Choroid plexus epithelial cell (primary cell): ENCODE data around the gene VLDLR.

Experiments used
- DNase-seq: peaks from one replicate; pipeline ENCODE4 v3.0.0-alpha.2; 2010; ENCODE audit warnings: low read depth
- H3K4me3 ChIP-seq: 2 replicates; pipeline ENCODE4 v1.5.1; 2011; ENCODE audit warnings: low read depth, mild to moderate bottlenecking, control low read depth, low read length, moderate library complexity
- TF ChIP-seq, protein P1 (sequence below): conservative IDR thresholded peaks from 2 replicates; pipeline ENCODE4 v1.5.1; 2011; ENCODE audit warnings: low read depth, mild to moderate bottlenecking, control low read depth, inconsistent platforms, low read length, moderate library complexity

The VLDLR gene

GRCh38 chr9:2674141-2674824 lies 52.7 kb downstream of the VLDLR start:
- H3K4me3 ChIP-seq, result no peak overlapping the region
- no peak for DNase-seq
- TF ChIP-seq, protein P1, sequence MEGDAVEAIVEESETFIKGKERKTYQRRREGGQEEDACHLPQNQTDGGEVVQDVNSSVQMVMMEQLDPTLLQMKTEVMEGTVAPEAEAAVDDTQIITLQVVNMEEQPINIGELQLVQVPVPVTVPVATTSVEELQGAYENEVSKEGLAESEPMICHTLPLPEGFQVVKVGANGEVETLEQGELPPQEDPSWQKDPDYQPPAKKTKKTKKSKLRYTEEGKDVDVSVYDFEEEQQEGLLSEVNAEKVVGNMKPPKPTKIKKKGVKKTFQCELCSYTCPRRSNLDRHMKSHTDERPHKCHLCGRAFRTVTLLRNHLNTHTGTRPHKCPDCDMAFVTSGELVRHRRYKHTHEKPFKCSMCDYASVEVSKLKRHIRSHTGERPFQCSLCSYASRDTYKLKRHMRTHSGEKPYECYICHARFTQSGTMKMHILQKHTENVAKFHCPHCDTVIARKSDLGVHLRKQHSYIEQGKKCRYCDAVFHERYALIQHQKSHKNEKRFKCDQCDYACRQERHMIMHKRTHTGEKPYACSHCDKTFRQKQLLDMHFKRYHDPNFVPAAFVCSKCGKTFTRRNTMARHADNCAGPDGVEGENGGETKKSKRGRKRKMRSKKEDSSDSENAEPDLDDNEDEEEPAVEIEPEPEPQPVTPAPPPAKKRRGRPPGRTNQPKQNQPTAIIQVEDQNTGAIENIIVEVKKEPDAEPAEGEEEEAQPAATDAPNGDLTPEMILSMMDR, result no peak

GRCh38 chr9:2675834-2676233 lies 54.2 kb downstream of the VLDLR start:
- DNase-seq, result no peak
- TF ChIP-seq, protein P1, result no peak

GRCh38 chr9:2676466-2676865 lies 54.9 kb downstream of the VLDLR start:
- TF ChIP-seq, protein P1, result no peak
- no peak for DNase-seq
- H3K4me3 ChIP-seq, result no peak overlapping the region

More at GRCh38 chr9:2675834-2676233, 54.2 kb downstream of the VLDLR start:
- no peak overlapping the region for H3K4me3 ChIP-seq

GRCh38 chr9:2677915-2678889 lies 56.6 kb downstream of the VLDLR start:
- DNase-seq, result no peak
- TF ChIP-seq, protein P1, result no peak
- no peak overlapping the region for H3K4me3 ChIP-seq

DNA sequence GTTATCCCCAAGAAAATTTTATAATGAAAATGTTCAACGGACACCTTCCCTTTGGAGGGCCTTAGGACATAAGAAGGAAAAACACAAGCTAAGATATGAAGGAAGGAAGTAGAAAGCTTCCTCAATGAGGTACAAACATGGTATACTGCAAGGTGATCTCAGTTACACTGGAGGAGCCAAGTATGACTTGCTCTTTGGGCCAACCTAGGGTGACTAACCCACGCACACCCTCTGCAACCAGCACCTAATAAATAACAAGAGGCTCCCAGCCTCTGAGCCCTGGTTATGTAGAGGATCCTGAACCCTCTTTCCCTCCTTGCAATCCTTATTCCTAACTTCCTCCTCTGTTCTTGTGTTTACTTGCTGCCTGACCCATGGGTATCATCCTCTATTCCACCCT lies 57.4 kb downstream of the VLDLR start:
- DNase-seq, result no peak
- TF ChIP-seq, protein P1, result no peak
- no peak overlapping the region for H3K4me3 ChIP-seq

DNA sequence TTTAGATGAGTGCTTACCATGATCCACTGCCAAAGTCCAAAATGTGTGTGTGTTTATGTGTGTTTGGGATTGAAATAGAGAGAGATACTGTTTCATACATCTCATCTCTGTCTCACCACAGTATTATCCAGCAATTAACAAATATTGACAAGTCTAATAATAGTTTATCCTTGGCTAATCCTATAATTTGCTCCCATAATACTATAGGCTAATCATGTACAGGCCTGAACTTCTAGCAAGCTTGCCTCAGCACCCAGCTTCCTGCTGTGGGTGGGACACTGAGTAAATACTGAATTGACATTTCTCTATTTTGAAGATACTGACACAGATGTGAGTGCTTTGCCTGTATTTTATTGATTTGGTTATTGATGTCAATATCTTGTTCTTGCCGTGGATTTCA lies 60.4 kb downstream of the VLDLR start:
- DNase-seq, result no peak
- TF ChIP-seq, protein P1, result no peak
- H3K4me3 ChIP-seq, result no peak overlapping the region
